GM19468 (cell line): ENCODE measurements around the gene NHEJ1.

ENCODE experiments used
- ATAC-seq: cut with Tn5 transposase; IDR thresholded peaks from one replicate; pipeline ENCODE4 v1.9.1; 2021; ENCODE audit warnings: mild to moderate bottlenecking, moderate library complexity, moderate number of reproducible peaks; ENCODE audit not compliant: unreplicated experiment; ENCODE audit errors: extremely low read depth

The NHEJ1 gene

DNA sequence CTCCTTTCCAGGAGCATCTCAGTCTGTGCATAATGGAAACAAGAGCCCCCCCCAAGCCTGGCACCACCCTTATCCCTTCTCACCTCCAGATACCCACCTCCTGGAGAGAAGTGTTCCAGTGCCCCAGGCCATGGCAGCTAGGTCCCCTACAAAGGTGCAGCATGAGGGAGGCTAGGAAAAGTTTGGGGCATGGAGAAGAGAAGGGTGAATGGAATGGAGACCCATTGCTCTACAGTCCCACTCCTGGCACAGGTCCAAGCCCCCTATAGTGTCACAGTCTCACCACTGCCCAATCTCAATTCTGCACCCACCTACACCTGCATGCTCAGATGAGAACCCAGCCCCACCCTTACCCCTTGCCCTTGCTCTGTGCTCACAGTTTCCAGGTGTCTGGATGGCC lies 8.3 kb upstream of the NHEJ1 start:
- ATAC-seq: no peak

DNA sequence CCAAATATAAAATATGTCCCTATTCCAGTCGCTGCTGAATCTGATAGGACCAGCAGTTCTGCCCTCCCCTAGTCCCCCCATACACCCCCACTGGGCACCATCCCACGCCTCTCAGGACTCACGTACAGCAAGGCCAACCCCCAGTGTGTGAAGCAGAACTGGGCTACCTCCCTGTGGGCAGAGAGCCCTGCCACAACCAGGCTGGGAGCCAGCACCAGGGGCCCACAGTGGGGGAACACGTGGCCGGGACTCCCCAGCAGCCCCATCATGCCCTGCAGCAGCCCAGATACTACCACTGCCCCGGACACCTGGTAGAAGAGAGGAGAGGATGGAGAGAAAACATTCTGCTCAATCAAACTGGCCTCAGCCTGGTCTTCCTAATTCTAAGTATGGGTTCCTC lies 7.9 kb upstream of the NHEJ1 start:
- ATAC-seq: no peak

GRCh38 chr2:219167997-219168396 lies 7.4 kb upstream of the NHEJ1 start:
- ATAC-seq: no peak

DNA sequence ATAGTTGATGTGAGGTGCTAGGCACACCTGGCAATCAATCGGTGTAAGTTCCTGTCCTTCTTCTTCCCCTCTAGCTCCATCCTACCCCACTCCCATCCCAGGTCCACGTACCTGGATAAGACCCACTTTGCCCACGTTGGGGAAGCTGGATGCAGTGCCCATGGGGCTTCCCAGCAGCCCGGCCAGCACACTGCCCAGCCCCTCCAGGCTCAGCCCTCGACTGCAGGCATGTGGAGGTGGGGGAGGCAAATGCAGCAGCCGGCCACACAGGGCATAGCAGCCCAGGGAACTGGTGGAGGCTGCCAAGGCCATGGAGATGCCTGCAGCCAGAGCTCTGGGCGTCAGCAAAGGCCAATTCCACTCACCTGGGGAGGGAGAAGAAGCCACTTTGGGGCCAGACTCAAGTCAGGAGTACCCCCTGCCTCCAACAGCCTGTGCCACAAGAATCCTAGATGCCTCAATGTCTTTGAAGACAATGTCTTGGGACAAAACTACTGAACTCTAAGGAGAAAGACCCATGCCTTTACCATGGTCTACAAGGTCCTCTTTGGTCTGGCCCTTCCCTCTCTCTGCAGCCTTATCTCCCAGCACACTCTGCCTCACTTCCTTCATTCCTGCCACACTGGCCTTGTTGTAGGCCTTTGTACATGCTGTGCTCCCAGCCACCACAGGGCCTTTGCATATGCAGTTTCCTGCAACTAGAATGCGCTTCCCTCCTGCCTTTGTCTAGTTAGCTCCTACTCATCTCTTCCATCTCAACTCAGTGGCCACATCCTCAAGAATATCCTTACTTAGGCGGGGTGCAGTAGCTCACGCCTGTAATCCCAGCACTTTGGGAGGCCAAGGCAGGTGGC lies 4.7 kb upstream of the NHEJ1 start:
- no peak for ATAC-seq

DNA sequence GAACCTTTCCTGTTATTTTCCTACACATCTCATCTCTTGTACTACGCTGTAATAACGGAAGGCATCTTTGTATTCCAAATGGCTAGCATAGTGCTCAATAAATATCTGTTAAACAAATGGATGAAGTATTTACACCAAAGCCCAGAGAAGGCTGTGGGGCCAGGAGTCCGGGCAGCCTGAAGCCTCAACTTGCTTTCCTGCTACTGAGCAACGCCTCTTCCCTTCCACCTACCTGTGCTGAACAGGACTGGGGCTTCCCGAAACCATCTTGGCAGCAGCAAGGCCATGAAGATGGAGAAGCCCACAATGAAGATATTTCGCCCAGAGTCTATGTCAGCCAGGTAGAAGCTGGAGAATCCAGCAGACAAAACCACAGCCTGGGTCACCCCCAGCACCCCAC lies 2.5 kb upstream of the NHEJ1 start:
- ATAC-seq: no peak

DNA sequence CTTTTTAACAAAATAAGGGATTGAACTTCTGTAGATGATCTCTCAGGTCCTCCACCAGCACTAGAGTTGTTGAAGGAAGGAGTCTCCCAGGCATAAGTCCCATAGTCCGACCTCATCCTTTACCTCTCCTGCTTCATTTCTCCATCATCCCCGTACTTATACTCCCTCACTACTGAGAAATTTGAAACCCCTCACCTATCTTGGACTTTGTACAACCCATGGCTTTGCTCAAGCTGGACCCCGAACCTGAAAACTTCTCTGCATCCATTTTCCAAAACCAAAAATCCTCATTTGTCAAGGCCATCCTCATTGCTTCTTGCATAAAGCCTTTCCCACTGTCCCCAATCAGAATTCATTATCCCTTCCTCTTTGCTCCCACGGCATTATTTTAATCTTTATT lies 482 bp upstream of the NHEJ1 start:
- ATAC-seq: no peak

DNA sequence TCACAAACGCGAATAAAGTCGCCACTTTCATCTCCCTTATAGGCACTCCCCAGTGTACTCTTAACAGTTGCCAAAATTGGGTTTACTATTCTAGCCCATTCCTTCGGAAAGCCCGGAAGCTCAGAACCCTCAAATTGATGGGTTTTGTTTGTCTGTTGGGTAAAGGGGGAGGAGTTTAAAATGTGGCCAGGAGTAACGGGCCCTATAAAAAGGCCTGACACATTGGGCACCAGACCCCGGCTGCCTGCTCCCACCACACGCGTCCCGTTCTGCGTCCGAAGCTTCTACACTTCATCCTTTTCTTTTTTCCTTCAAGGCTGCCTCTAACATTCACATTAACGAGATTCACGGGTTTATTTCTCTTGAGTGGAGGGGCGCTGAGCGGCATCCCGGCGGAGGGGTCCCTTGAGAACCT lies 837 bp downstream of the NHEJ1 start:
- no peak for ATAC-seq

- ATAC-seq: no peak
Measured at GRCh38 chr2:219158586-219158985, 2.0 kb downstream of the NHEJ1 start.

- no peak for ATAC-seq
Measured at GRCh38 chr2:219158025-219158424, 2.6 kb downstream of the NHEJ1 start.

- ATAC-seq: no peak
Measured at GRCh38 chr2:219157396-219157795, 3.2 kb downstream of the NHEJ1 start.

GRCh38 chr2:219155054-219155644 lies 5.5 kb downstream of the NHEJ1 start:
- no peak for ATAC-seq

DNA sequence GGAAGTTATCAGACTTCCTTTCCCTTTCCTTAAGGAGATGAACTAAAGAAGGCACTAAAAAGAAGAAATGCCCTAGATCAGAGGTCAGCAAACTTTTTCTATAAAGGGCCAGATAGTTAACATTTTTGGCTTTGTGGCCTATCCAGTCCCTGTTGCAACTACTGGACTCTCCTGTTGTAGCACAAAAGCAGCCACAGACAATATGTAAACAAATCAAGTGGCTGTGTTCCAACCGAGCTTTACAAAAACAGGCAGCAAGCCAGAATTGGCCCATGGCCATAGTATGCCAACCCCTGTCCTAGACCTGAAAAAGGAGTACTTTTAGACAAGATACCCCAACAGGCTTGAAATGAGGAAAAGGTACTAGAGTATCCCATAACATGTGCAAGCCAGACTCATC lies 10.9 kb downstream of the NHEJ1 start:
- no peak for ATAC-seq

GRCh38 chr2:219142329-219142728 lies 18.3 kb downstream of the NHEJ1 start:
- ATAC-seq: no peak

DNA sequence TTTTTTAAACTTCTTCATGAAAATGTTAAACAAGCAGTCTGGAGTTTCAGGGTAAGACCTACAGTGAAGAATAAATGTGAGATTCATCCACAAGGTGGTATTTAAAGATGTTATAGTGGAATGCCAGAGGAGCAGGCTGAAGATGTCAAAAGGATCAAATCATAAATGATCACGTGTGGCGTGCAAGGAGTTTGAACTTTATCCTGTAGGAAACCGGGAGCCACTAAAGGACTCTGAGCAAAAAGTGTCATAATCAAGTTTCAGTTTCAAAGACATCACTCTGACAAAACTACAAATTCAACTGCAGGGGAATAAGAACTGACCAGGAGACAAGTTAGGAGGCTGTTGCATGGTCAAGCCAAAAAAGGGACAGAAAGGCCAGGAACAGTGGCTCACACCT lies 19.9 kb downstream of the NHEJ1 start:
- no peak for ATAC-seq

- ATAC-seq: no peak
Measured at GRCh38 chr2:219133976-219134375, 26.6 kb downstream of the NHEJ1 start.

DNA sequence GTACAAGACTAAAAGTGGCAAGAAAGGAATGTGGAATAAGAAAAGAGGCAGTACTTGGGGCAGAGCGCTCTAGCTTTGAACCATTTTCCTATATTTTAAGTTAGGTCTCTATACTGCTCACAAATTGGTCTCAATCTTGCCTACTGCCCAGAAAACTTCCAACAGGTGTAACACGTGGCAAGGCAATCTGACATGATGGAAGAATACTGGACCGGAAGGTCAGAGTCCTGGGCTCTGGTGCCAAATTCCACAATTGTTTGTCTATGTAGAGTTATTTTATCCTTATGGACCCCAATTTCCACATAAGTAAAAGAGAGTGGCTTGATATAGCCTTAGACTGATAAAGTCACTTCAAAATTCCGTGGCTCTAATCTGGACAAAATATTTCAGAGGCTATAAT lies 28.9 kb downstream of the NHEJ1 start:
- ATAC-seq: no peak

DNA sequence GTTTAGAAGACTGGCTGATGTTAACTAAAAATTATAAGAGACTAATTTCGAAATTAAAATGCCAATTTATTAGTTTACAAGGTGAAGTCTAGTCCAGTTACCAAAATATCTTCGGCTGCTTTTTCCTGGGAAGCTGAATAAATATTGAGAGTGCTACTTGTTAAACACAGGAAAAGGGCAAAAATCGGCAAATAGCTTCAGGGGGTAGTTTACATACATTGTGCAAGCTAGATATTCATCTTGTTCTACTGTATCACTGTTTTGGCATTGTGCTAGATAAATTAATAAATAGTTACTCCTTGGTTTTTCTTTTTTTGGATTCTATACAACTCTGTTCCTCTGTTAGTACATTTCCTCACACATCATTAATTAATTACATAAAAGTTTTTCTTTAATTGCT lies 29.3 kb downstream of the NHEJ1 start:
- ATAC-seq: no peak

GRCh38 chr2:219129589-219129988 lies 31.0 kb downstream of the NHEJ1 start:
- ATAC-seq: no peak

DNA sequence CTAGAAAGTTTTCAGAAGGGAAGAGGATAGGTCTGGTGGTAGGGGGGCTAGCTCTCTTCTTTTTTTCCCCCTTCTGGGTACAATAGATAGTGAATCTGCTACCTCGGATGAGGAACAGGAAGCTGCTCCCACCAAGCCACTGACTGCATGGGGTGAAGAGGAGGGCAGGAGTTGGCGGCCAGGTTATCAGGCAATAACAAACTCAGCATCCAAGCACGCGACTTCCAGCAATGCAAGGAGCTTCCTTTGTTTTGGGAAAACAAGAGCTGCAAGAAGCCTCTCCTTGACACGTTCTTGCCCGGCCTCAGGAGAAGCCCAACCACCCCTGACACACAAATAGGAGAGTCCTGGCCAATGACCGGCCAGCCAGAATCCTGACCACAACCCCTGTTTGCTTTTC lies 32.2 kb downstream of the NHEJ1 start:
- no peak for ATAC-seq

DNA sequence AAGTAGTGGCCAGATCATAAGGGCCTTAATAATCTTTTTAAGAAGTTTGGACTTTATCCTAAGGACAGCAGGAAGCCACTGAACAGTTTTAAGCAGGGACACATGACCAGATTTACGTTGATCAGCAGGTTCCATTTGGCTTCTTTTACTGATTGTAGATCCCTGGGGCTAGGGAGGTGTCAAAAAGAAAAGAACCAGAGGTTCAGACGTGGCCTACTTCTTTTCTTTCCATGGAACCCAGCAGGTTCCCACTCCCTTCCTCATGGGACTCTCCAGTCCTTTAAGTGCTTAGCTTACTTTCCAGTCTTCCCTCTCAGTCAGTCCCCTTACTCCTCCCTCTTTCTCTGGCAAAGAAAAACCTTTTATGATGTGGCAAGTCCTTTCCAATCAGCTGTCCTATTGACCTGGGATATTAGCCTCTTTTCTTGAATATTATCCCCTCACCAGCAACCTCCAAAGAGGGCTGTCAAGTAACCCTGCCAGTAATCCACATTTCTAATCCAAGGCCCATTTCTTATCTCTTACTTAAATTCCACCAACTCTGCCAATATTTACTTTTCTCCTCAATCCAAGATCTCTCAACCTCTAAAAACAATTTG lies 33.5 kb downstream of the NHEJ1 start:
- ATAC-seq: no peak

DNA sequence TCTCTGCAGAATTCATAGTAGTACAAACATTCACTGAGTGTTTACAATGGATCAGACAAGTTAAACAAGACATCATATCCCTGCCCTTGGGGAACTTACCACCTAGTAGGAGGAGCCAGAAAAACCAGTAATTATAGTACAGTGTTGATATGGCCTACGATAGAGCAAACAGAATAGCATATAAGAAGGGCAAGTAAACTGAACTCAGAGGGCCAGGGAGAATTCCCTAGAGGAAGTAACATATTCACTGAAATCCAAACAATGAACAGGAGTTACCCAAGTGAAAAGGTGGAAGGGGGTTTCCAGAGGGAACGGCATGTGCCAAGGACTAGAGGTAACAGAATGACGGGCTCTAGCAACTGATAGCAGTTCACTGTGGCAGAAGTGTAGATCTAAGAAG lies 34.1 kb downstream of the NHEJ1 start:
- no peak for ATAC-seq

GRCh38 chr2:219125886-219126270 lies 34.7 kb downstream of the NHEJ1 start:
- ATAC-seq: no peak
